Naive thymus-derived CD4-positive, alpha-beta T cell (primary cell): ENCODE data around the gene MRLN. TPM values are rescaled to one million over a fixed set of nuclear protein-coding genes. Genes with fewer than 3 reads are reported as not detected.

Experiments
- ATAC-seq: fragments of 150-1000 bp; cut with Tn5 transposase; 2 replicates; pipeline ENCODE4 v1.10.0; 2021; ENCODE audit warnings: mild to moderate bottlenecking, moderate library complexity
- CTCF ChIA-PET: fragments of 350-600 bp; sonication (Branson Sonifier 250); formaldehyde crosslinking; loops from one replicate; lab custom pipeline; 2021; ENCODE audit warnings: antibody characterized with exemption; lab: Charles Lee
- POLR2A ChIA-PET: fragments of 350-600 bp; sonication (Branson Sonifier 250); formaldehyde crosslinking; loops from one replicate; lab custom pipeline; 2021; ENCODE audit warnings: antibody characterized with exemption, inconsistent platforms; lab: Charles Lee
- DNase-seq, 9 donors: peaks; one replicate each; pipeline versions ENCODE4 v3.0.0 to v3.0.0-alpha.2; 2020 to 2022; ENCODE audit warnings: mixed read lengths in 1 of 9
- H3K27ac ChIP-seq: one replicate; pipeline ENCODE4 v1.7.0; 2013; ENCODE audit warnings: mild to moderate bottlenecking, low read depth, low read length, moderate library complexity
- H3K27me3 ChIP-seq, 2 donors: one replicate each; pipeline ENCODE4 v1.7.0; 2013; ENCODE audit warnings: low read length in 2 of 2, mild to moderate bottlenecking in 2 of 2, moderate library complexity in 2 of 2; ENCODE audit not compliant: control insufficient read depth in 2 of 2, insufficient read depth in 2 of 2
- H3K36me3 ChIP-seq, 3 experiments: 1 replicate in 2 of 3; 2 replicates in 1 of 3; pipeline ENCODE4 v1.7.0; 2013; ENCODE audit warnings: low read length in 3 of 3, mild to moderate bottlenecking in 3 of 3, moderate library complexity in 1 of 3; ENCODE audit not compliant: insufficient read depth in 3 of 3, control insufficient read depth in 2 of 3
- H3K4me1 ChIP-seq, 2 donors: one replicate each; pipeline ENCODE4 v1.7.0; 2013; ENCODE audit warnings: low read length in 2 of 2, mild to moderate bottlenecking in 2 of 2, moderate library complexity in 1 of 2; ENCODE audit not compliant: control insufficient read depth in 2 of 2, insufficient read depth in 2 of 2
- H3K4me3 ChIP-seq: 2 replicates; pipeline ENCODE4 v1.7.0; 2013; ENCODE audit warnings: mild to moderate bottlenecking, low read length
- H3K9me3 ChIP-seq, 3 experiments: 1 replicate in 2 of 3; 2 replicates in 1 of 3; pipeline ENCODE4 v1.7.0; 2013; ENCODE audit warnings: low read length in 3 of 3; ENCODE audit not compliant: control insufficient read depth in 2 of 3
- H3K27ac Mint-ChIP-seq, 9 donors: one replicate each; pipeline ENCODE4 v1.8.0; 2020 to 2022; ENCODE audit warnings: mixed read lengths in 9 of 9, mild to moderate bottlenecking in 8 of 9, moderate library complexity in 5 of 9, inconsistent platforms in 2 of 9
- H3K27me3 Mint-ChIP-seq, 5 donors: one replicate each; pipeline ENCODE4 v1.8.0; 2021 to 2022; ENCODE audit warnings: mixed read lengths in 5 of 5, mild to moderate bottlenecking in 1 of 5
- H3K36me3 Mint-ChIP-seq, 5 donors: one replicate each; pipeline ENCODE4 v1.8.0; 2020 to 2022; ENCODE audit warnings: mixed read lengths in 5 of 5, mild to moderate bottlenecking in 3 of 5, inconsistent platforms in 1 of 5
- H3K4me1 Mint-ChIP-seq, 7 donors: one replicate each; pipeline ENCODE4 v1.8.0; 2020 to 2022; ENCODE audit warnings: mixed read lengths in 7 of 7, mild to moderate bottlenecking in 3 of 7, inconsistent platforms in 1 of 7
- H3K4me3 Mint-ChIP-seq, 10 donors: one replicate each; pipeline ENCODE4 v1.8.0; 2020 to 2022; ENCODE audit warnings: mild to moderate bottlenecking in 10 of 10, mixed read lengths in 10 of 10, moderate library complexity in 6 of 10, inconsistent platforms in 2 of 10
- H3K9me3 Mint-ChIP-seq, 11 donors: one replicate each; pipeline ENCODE4 v1.8.0; 2020 to 2022; ENCODE audit warnings: mixed read lengths in 11 of 11, mild to moderate bottlenecking in 4 of 11, inconsistent platforms in 1 of 11, moderate library complexity in 1 of 11
- intact Hi-C, 2 donors: fragments of 100-400 bp; cut with micrococcal nuclease; formaldehyde crosslinking; loops; one replicate each; pipeline ENCODE4 v1.15.1; 2023
- polyA plus RNA-seq, 2 donors: library from polyadenylated mRNA; unstranded; fragments of 300-500 nt; fragmentation: Illumina TruSeq; gene quantifications; one replicate each; pipeline ENCODE4 v1.2.3, GENCODE V29; 2021
- total RNA-seq, 6 experiments: library from RNA in 5 of 6; stranded (reverse) in 5 of 6; gene quantifications; 1 replicate in 5 of 6; 2 replicates in 1 of 6; pipeline ENCODE4 v1.2.3 and lab custom pipeline; 2021 to 2026

The MRLN gene
- total and polyA plus RNA-seq, 7 experiments from 2014 or later, result not detected

- H3K4me1 Mint-ChIP-seq, result peaks cover 0 to 3% (median 0%) of the 10 kb centered on the region in 7 donors
- Histone ChIP-seq H3K36me3 (no peaks in the 10 kb centered on the region), H3K4me1 (no peaks in the 10 kb centered on the region), H3K27ac (no peak overlapping the region), H3K4me3 (no peak overlapping the region), H3K9me3 (no peaks in the 10 kb centered on the region), H3K27me3 (peaks cover 0 to 6% of the 10 kb centered on the region in 2 donors)
- peaks cover 15 to 47% (median 35%) of the 10 kb centered on the region in 5 donors for H3K27me3 Mint-ChIP-seq
- ATAC-seq (no peak), DNase-seq (no peak)
- H3K27ac Mint-ChIP-seq, result no peak overlapping the region
- H3K4me3 Mint-ChIP-seq, result no peak overlapping the region
- intact Hi-C loops, result no loop called here
- H3K9me3 Mint-ChIP-seq, result peaks cover 0 to 2% (median 0%) of the 10 kb centered on the region in 11 donors
- ChIA-PET POLR2A (no interaction called here), CTCF (no interaction called here)
- no peaks in the 10 kb centered on the region for H3K36me3 Mint-ChIP-seq
Observed at GRCh38 chr10:59700709-59701108, 52.5 kb downstream of the MRLN start.

GRCh38 chr10:59698326-59698725 lies 54.9 kb downstream of the MRLN start:
- ChIA-PET POLR2A (no interaction called here), CTCF (no interaction called here)
- H3K4me1 ChIP-seq, result no peaks in the 10 kb centered on the region
- no peaks in the 10 kb centered on the region for H3K9me3 ChIP-seq
- Mint-ChIP-seq H3K4me1 (peaks cover 0 to 3% (median 0%) of the 10 kb centered on the region in 7 donors), H3K27me3 (peaks cover 15 to 33% (median 24%) of the 10 kb centered on the region in 5 donors), H3K9me3 (peaks cover 0 to 7% (median 0%) of the 10 kb centered on the region in 11 donors), H3K4me3 (no peak overlapping the region), H3K36me3 (no peaks in the 10 kb centered on the region), H3K27ac (no peak overlapping the region)
- H3K27ac ChIP-seq, result no peak overlapping the region
- DNase-seq (no peak), ATAC-seq (no peak)
- H3K4me3 ChIP-seq, result no peak overlapping the region
- no peaks in the 10 kb centered on the region for H3K36me3 ChIP-seq
- H3K27me3 ChIP-seq, result peaks cover 0 to 6% of the 10 kb centered on the region in 2 donors
- intact Hi-C loops, result no loop called here

DNA sequence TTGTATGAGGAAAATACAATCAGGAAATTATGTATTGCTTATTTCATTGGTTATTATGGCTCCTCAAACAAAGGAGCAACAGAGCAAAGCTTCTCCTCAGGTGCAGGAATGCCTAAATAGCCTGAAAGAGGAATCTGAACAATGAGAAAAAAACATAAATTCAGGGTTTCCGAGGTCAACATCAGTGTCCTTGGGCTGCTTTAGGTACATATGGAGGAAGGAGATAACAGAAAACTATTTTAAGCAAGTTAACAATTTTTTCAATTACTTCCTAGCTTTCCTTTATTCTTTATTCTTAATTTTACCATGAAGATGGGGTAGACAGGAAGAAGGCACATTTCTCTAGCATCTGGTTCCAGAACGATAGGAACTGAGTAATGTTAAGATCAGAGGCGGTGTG lies 57.6 kb downstream of the MRLN start:
- ChIA-PET POLR2A (no interaction called here), CTCF (no interaction called here)
- no peaks in the 10 kb centered on the region for H3K36me3 Mint-ChIP-seq
- no peak for ATAC-seq
- Histone ChIP-seq H3K9me3 (no peaks in the 10 kb centered on the region), H3K27me3 (peaks cover 0 to 6% of the 10 kb centered on the region in 2 donors), H3K36me3 (no peaks in the 10 kb centered on the region), H3K4me1 (no peaks in the 10 kb centered on the region), H3K4me3 (no peak overlapping the region), H3K27ac (no peak overlapping the region)
- peaks cover 10 to 18% (median 16%) of the 10 kb centered on the region in 5 donors for H3K27me3 Mint-ChIP-seq
- no peak overlapping the region for H3K4me3 Mint-ChIP-seq
- intact Hi-C loops, result no loop called here
- peaks cover 0 to 7% (median 0%) of the 10 kb centered on the region in 11 donors for H3K9me3 Mint-ChIP-seq
- peaks cover 0 to 3% (median 0%) of the 10 kb centered on the region in 7 donors for H3K4me1 Mint-ChIP-seq
- no peak for DNase-seq
- no peak overlapping the region for H3K27ac Mint-ChIP-seq

- Mint-ChIP-seq H3K36me3 (no peaks in the 10 kb centered on the region), H3K4me3 (no peak overlapping the region), H3K9me3 (peaks cover 0 to 7% (median 1%) of the 10 kb centered on the region in 11 donors), H3K4me1 (peaks cover 0 to 3% (median 0%) of the 10 kb centered on the region in 7 donors), H3K27ac (no peak overlapping the region), H3K27me3 (peaks cover 7 to 21% (median 14%) of the 10 kb centered on the region in 5 donors)
- intact Hi-C loops, result no loop called here
- no peak for DNase-seq
- Histone ChIP-seq H3K9me3 (no peaks in the 10 kb centered on the region), H3K27ac (no peak overlapping the region), H3K36me3 (no peaks in the 10 kb centered on the region), H3K4me3 (no peak overlapping the region), H3K4me1 (no peaks in the 10 kb centered on the region), H3K27me3 (peaks cover 0 to 1% of the 10 kb centered on the region in 2 donors)
- POLR2A ChIA-PET, result no interaction called here
- no peak for ATAC-seq
- CTCF ChIA-PET, result no interaction called here
Observed at GRCh38 chr10:59694936-59695335, 58.3 kb downstream of the MRLN start.

DNA sequence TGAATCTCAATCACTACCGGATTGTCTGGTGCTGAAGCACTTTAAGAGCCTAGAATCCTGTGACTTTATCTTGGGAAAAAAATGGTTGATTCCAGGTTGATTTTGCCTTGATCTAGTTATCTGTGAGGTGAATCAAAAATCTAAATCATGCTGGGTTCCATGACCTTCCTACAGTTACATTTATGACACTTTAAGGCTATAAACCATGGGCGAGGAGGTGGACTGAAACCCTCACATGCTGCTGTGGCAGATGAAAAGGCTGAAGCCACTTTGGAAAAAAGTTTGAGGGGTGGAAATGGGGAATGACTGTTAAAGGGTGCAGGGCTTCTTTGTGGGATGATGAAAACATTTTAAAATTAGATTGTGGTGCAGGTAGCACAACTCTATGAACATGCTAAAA lies 61.1 kb downstream of the MRLN start:
- Histone ChIP-seq H3K27ac (no peak overlapping the region), H3K27me3 (no peaks in the 10 kb centered on the region), H3K9me3 (no peaks in the 10 kb centered on the region), H3K4me3 (no peak overlapping the region), H3K36me3 (no peaks in the 10 kb centered on the region), H3K4me1 (no peaks in the 10 kb centered on the region)
- H3K27ac Mint-ChIP-seq, result no peak overlapping the region
- H3K9me3 Mint-ChIP-seq, result peaks cover 0 to 7% (median 0%) of the 10 kb centered on the region in 11 donors
- intact Hi-C loops, result no loop called here
- no peak for ATAC-seq
- H3K27me3 Mint-ChIP-seq, result peaks cover 8 to 17% (median 9%) of the 10 kb centered on the region in 5 donors
- CTCF ChIA-PET, result interaction anchor here (0.6 kb wide), 1 partner anchor 82 kb away, joined by 4 read pairs; no protein-coding TSS in a partner anchor
- POLR2A ChIA-PET, result no interaction called here
- H3K4me1 Mint-ChIP-seq, result peaks cover 0 to 2% (median 0%) of the 10 kb centered on the region in 7 donors
- no peaks in the 10 kb centered on the region for H3K36me3 Mint-ChIP-seq
- no peak for DNase-seq
- no peak overlapping the region for H3K4me3 Mint-ChIP-seq

DNA sequence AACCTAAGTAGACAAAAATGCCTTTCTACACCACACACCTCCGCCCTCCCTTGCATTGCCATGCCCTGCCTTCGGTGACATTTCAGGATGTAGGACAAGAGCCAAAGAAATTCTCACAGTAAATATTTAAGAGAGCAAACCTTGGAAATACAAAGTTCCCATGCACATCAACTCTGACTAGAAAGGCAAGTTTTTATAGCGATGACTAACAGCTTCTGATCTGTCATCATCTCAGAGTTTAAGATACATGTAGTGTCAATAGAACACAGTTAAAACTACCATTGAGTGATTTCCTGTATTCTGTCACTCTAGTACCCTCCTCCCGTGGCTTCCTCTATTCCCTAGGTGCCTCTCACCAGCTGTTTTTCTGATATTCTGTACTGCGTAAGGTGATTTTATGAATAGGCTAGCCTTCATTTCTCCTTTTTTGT lies 64.3 kb downstream of the MRLN start:
- CTCF ChIA-PET, result no interaction called here
- H3K27me3 Mint-ChIP-seq, result peaks cover 8 to 23% (median 11%) of the 10 kb centered on the region in 5 donors

GRCh38 chr10:59687657-59688056 lies 65.6 kb downstream of the MRLN start:
- ATAC-seq (no peak), DNase-seq (no peak)
- Mint-ChIP-seq H3K4me3 (no peak overlapping the region), H3K4me1 (no peaks in the 10 kb centered on the region), H3K9me3 (peaks cover 0 to 5% (median 0%) of the 10 kb centered on the region in 11 donors), H3K36me3 (no peaks in the 10 kb centered on the region), H3K27me3 (peaks cover 8 to 23% (median 11%) of the 10 kb centered on the region in 5 donors), H3K27ac (no peak overlapping the region)
- no peaks in the 10 kb centered on the region for H3K27me3 ChIP-seq
- intact Hi-C loops, result no loop called here
- H3K4me3 ChIP-seq, result no peak overlapping the region
- ChIA-PET CTCF (no interaction called here), POLR2A (no interaction called here)
- no peak overlapping the region for H3K27ac ChIP-seq
- no peaks in the 10 kb centered on the region for H3K36me3 ChIP-seq
- H3K9me3 ChIP-seq, result no peaks in the 10 kb centered on the region
- no peaks in the 10 kb centered on the region for H3K4me1 ChIP-seq

More for the DNA sequence above, 64.3 kb downstream of the MRLN start:
- Mint-ChIP-seq H3K36me3 (no peaks in the 10 kb centered on the region), H3K4me1 (no peaks in the 10 kb centered on the region), H3K27ac (no peak overlapping the region), H3K4me3 (no peak overlapping the region), H3K9me3 (peaks cover 0 to 5% (median 0%) of the 10 kb centered on the region in 11 donors)
- intact Hi-C loops, result no loop called here
- ATAC-seq (no peak), DNase-seq (no peak)
- H3K4me3 ChIP-seq, result no peak overlapping the region
- POLR2A ChIA-PET, result no interaction called here
- H3K9me3 ChIP-seq, result no peaks in the 10 kb centered on the region
- no peaks in the 10 kb centered on the region for H3K27me3 ChIP-seq
- H3K27ac ChIP-seq, result no peak overlapping the region
- H3K4me1 ChIP-seq, result no peaks in the 10 kb centered on the region
- no peaks in the 10 kb centered on the region for H3K36me3 ChIP-seq
